H1 (cell line): Measurements from ENCODE around the gene GDAP1L1. TPM values are rescaled to one million over a fixed set of nuclear protein-coding genes. Genes with fewer than 3 reads are reported as not detected.

ENCODE experiments used
- CTCF ChIA-PET: fragments of 300-600 bp; sonication (Branson Sonifier 250); formaldehyde crosslinking; loops from one replicate; lab custom pipeline; 2021; ENCODE audit not compliant: partially characterized antibody; lab: Charles Lee
- POLR2A ChIA-PET: fragments of 300-600 bp; sonication (Branson Sonifier 250); formaldehyde crosslinking; loops from one replicate; lab custom pipeline; 2021; ENCODE audit warnings: inconsistent platforms; ENCODE audit not compliant: partially characterized antibody; lab: Charles Lee
- DNase-seq, 2 experiments: peaks; one replicate each; pipeline versions ENCODE4 v3.0.0 to v3.0.0-alpha.2; 2010 to 2022; ENCODE audit warnings: low spot score in 2 of 2, low read depth in 1 of 2, mixed read lengths in 1 of 2
- FAIRE-seq: peaks from 2 replicates; lab custom pipeline; 2011; peaks lifted over from hg19 to GRCh38; lab: Jason Lieb, UNC
- H2AFZ ChIP-seq: 2 replicates; pipeline ENCODE4 v1.8.1; 2012; ENCODE audit warnings: low read length, inconsistent platforms
- H2AK5ac ChIP-seq: 2 replicates; pipeline ENCODE4 v1.6.1; 2013; ENCODE audit warnings: low read depth, low read length
- H2BK120ac ChIP-seq: replicated peaks from 2 replicates; pipeline ENCODE3; 2013; ENCODE audit warnings: low read depth, low read length, inconsistent platforms
- H2BK12ac ChIP-seq: 2 replicates; pipeline ENCODE4 v1.6.1; 2013; ENCODE audit warnings: low read depth, low read length
- H2BK15ac ChIP-seq: 2 replicates; pipeline ENCODE4 v1.6.1; 2013; ENCODE audit warnings: low read length
- H2BK20ac ChIP-seq: 2 replicates; pipeline ENCODE4 v1.6.1; 2013; ENCODE audit warnings: low read length
- H2BK5ac ChIP-seq: 2 replicates; pipeline ENCODE4 v1.6.1; 2013; ENCODE audit warnings: low read depth, low read length
- H3K14ac ChIP-seq: 2 replicates; pipeline ENCODE4 v1.6.1; 2013; ENCODE audit warnings: inconsistent platforms; ENCODE audit not compliant: insufficient read length
- H3K18ac ChIP-seq: 2 replicates; pipeline ENCODE4 v1.6.1; 2013; ENCODE audit warnings: low read length; ENCODE audit errors: extremely low read depth
- H3K23ac ChIP-seq: 2 replicates; pipeline ENCODE4 v1.6.1; 2013; ENCODE audit warnings: inconsistent platforms; ENCODE audit not compliant: insufficient read length
- H3K23me2 ChIP-seq: 2 replicates; pipeline ENCODE4 v1.6.1; 2013; ENCODE audit warnings: low read depth, low read length
- H3K27ac ChIP-seq: 2 replicates; pipeline ENCODE4 v1.6.1; 2011; ENCODE audit warnings: low read depth, low read length, inconsistent platforms
- H3K27me3 ChIP-seq, 4 experiments: replicated peaks in 1 of 4; 1 replicate in 1 of 4; 2 replicates in 3 of 4; pipeline versions ENCODE4 v1.6.1 to v1.8.1; 2011 to 2013; ENCODE audit warnings: low read length in 3 of 4, mild to moderate bottlenecking in 3 of 4, inconsistent platforms in 2 of 4, mixed read lengths in 2 of 4, moderate library complexity in 1 of 4; ENCODE audit not compliant: control insufficient read depth in 3 of 4, insufficient read depth in 3 of 4; ENCODE audit errors: extremely low read depth in 1 of 4
- H3K36me3 ChIP-seq, 4 experiments: 2 replicates each; pipeline versions ENCODE4 v1.6.1 to v1.8.1; 2011 to 2013; ENCODE audit warnings: mild to moderate bottlenecking in 4 of 4, low read length in 3 of 4, moderate library complexity in 2 of 4, control low read depth in 1 of 4, inconsistent platforms in 1 of 4; ENCODE audit not compliant: insufficient read depth in 4 of 4, control insufficient read depth in 2 of 4
- H3K4ac ChIP-seq: replicated peaks from 2 replicates; pipeline ENCODE3; 2013; ENCODE audit warnings: low read length, low read depth, mixed read lengths, inconsistent platforms; ENCODE audit not compliant: insufficient read length
- H3K4me1 ChIP-seq, 4 experiments: replicated peaks in 1 of 4; 1 replicate in 1 of 4; 2 replicates in 3 of 4; pipeline versions ENCODE4 v1.6.1 to v1.8.1; 2011 to 2013; ENCODE audit warnings: low read length in 3 of 4, inconsistent platforms in 2 of 4, mixed read lengths in 1 of 4; ENCODE audit not compliant: insufficient read depth in 4 of 4, control insufficient read depth in 3 of 4
- H3K4me2 ChIP-seq, 2 experiments: 2 replicates each; pipeline versions ENCODE4 v1.6.1 to v1.8.1; 2011 to 2013; ENCODE audit warnings: low read depth in 2 of 2, low read length in 2 of 2, control low read depth in 1 of 2, inconsistent platforms in 1 of 2, mild to moderate bottlenecking in 1 of 2; ENCODE audit not compliant: insufficient read depth in 1 of 2
- H3K4me3 ChIP-seq, 4 experiments: fragments of 200-600, 300-600 bp in 1 of 4; sonication (generic), shearing (Covaris generic), sonication (Bioruptor Twin) in 1 of 4; 2 replicates each; pipeline versions ENCODE4 v1.5.1 to v1.8.1; 2011 to 2016; ENCODE audit warnings: low read length in 4 of 4, low read depth in 3 of 4, control low read depth in 2 of 4, inconsistent platforms in 2 of 4, mild to moderate bottlenecking in 2 of 4, mixed read lengths in 1 of 4, moderate library complexity in 1 of 4; ENCODE audit not compliant: insufficient read depth in 2 of 4; ENCODE audit errors: extremely low read depth in 1 of 4
- H3K56ac ChIP-seq: replicated peaks from 2 replicates; pipeline ENCODE3; 2013; ENCODE audit warnings: low read depth, mild to moderate bottlenecking, mixed read lengths, low read length, inconsistent platforms; ENCODE audit not compliant: insufficient read length
- H3K79me1 ChIP-seq: 2 replicates; pipeline ENCODE4 v1.6.1; 2013; ENCODE audit warnings: low read depth, low read length, control low read depth
- H3K79me2 ChIP-seq, 2 experiments: 2 replicates each; pipeline versions ENCODE4 v1.6.1 to v1.8.1; 2012 to 2013; ENCODE audit warnings: low read length in 2 of 2, mild to moderate bottlenecking in 2 of 2, inconsistent platforms in 1 of 2; ENCODE audit not compliant: insufficient read depth in 2 of 2, control insufficient read depth in 1 of 2
- H3K9ac ChIP-seq, 4 experiments: replicated peaks in 1 of 4; 1 replicate in 1 of 4; 2 replicates in 3 of 4; pipeline versions ENCODE4 v1.6.1 to v1.8.1; 2011 to 2013; ENCODE audit warnings: low read depth in 3 of 4, low read length in 3 of 4, control low read depth in 2 of 4, mild to moderate bottlenecking in 2 of 4, moderate library complexity in 2 of 4, inconsistent platforms in 1 of 4; ENCODE audit errors: extremely low read depth in 1 of 4
- H3K9me3 ChIP-seq, 2 experiments: 2 replicates each; pipeline versions ENCODE4 v1.6.1 to v1.8.1; 2012 to 2013; ENCODE audit warnings: mild to moderate bottlenecking in 2 of 2, moderate library complexity in 2 of 2, control low read depth in 1 of 2, inconsistent platforms in 1 of 2, low read depth in 1 of 2, low read length in 1 of 2, mixed read lengths in 1 of 2; ENCODE audit not compliant: insufficient read depth in 2 of 2
- H4K20me1 ChIP-seq, 2 experiments: replicated peaks in 1 of 2; 2 replicates each; pipeline versions ENCODE3 to v1.8.1; 2011 to 2013; ENCODE audit warnings: inconsistent platforms in 2 of 2, low read length in 2 of 2, mild to moderate bottlenecking in 1 of 2; ENCODE audit not compliant: insufficient read depth in 2 of 2, control insufficient read depth in 1 of 2
- H4K5ac ChIP-seq: 2 replicates; pipeline ENCODE4 v1.6.1; 2013; ENCODE audit warnings: low read length, low read depth, mixed read lengths, inconsistent platforms; ENCODE audit not compliant: insufficient read length
- H4K8ac ChIP-seq: 2 replicates; pipeline ENCODE4 v1.8.0; 2013; ENCODE audit warnings: mild to moderate bottlenecking, moderate library complexity, low read length, inconsistent platforms; ENCODE audit not compliant: insufficient read depth; ENCODE audit errors: extremely low read depth
- H4K91ac ChIP-seq: replicated peaks from 2 replicates; pipeline ENCODE3; 2013; ENCODE audit warnings: low read length, mixed read lengths, inconsistent platforms; ENCODE audit not compliant: insufficient read length
- CEBPB ChIP-seq: IDR thresholded peaks from 2 replicates; pipeline ENCODE4 v1.6.1; 2012; ENCODE audit warnings: low read depth, low read length
- GABPA ChIP-seq: IDR thresholded peaks from 2 replicates; pipeline ENCODE4 v1.6.1; 2011; ENCODE audit warnings: mild to moderate bottlenecking, low read length, moderate library complexity, borderline replicate concordance; ENCODE audit not compliant: insufficient read depth
- GTF2F1 ChIP-seq: IDR thresholded peaks from 2 replicates; pipeline ENCODE4 v1.6.1; 2012; ENCODE audit warnings: low read depth, low read length, improper control_type of control experiment, borderline replicate concordance
- HDAC2 ChIP-seq, 2 experiments: fragments of 300-600 bp in 1 of 2; sonication (generic) in 1 of 2; IDR thresholded peaks; 2 replicates each; pipeline ENCODE4 v1.6.1; 2011 to 2012; ENCODE audit warnings: low read depth in 2 of 2, low read length in 2 of 2, mild to moderate bottlenecking in 2 of 2, moderate library complexity in 2 of 2, borderline replicate concordance in 1 of 2, inconsistent platforms in 1 of 2
- HDAC6 ChIP-seq: IDR thresholded peaks from one replicate; pipeline ENCODE4 v1.7.1; 2012; ENCODE audit warnings: low read depth, mild to moderate bottlenecking, inconsistent platforms, low read length, moderate library complexity
- JUN ChIP-seq: IDR thresholded peaks from 2 replicates; pipeline ENCODE4 v1.6.1; 2011; ENCODE audit warnings: low read depth, mild to moderate bottlenecking, improper control_type of control experiment, low read length
- KDM1A ChIP-seq: fragments of 200-600, 300-600 bp; sonication (generic); IDR thresholded peaks from 2 replicates; pipeline ENCODE4 v1.7.1; 2016; ENCODE audit warnings: mild to moderate bottlenecking, low read length, borderline replicate concordance
- KDM4A ChIP-seq: IDR thresholded peaks from one replicate; pipeline ENCODE4 v1.7.1; 2012; ENCODE audit warnings: low read depth, mild to moderate bottlenecking, moderate library complexity, low read length, inconsistent platforms; ENCODE audit not compliant: severe bottlenecking
- PHF8 ChIP-seq: fragments of 200-600 bp; sonication (generic); conservative IDR thresholded peaks from 2 replicates; pipeline ENCODE4 v1.7.1; 2012; ENCODE audit warnings: low read depth, mild to moderate bottlenecking, inconsistent platforms, low read length, moderate library complexity
- RFX5 ChIP-seq: IDR thresholded peaks from 2 replicates; pipeline ENCODE4 v1.6.1; 2011; ENCODE audit warnings: low read depth, low read length, improper control_type of control experiment, borderline replicate concordance
- SP2 ChIP-seq: IDR thresholded peaks from 2 replicates; pipeline ENCODE4 v1.6.1; 2012; ENCODE audit warnings: mild to moderate bottlenecking, low read length, inconsistent platforms
- TAF7 ChIP-seq: optimal IDR thresholded peaks from 2 replicates; pipeline ENCODE3; 2011; ENCODE audit warnings: low read depth, mild to moderate bottlenecking, inconsistent platforms, low read length, moderate library complexity, borderline replicate concordance
- TBP ChIP-seq: IDR thresholded peaks from 2 replicates; pipeline ENCODE4 v1.6.1; 2011; ENCODE audit warnings: low read depth, low read length, improper control_type of control experiment
- TCF12 ChIP-seq: IDR thresholded peaks from 2 replicates; pipeline ENCODE4 v1.6.1; 2011; ENCODE audit warnings: low read depth, mild to moderate bottlenecking, low read length
- WGBS, 2 experiments: shearing (Covaris generic) in 1 of 2; methylation state at CpG; one replicate each; pipeline versions ENCODE4 v1.1.6 to v1.1.7; 2013 to 2015; ENCODE audit warnings: low lambda C conversion rate in 2 of 2, mixed read lengths in 2 of 2, inconsistent platforms in 1 of 2, low coverage in 1 of 2, missing lambda C conversion rate in 1 of 2; ENCODE audit not compliant: insufficient replicate concordance in 2 of 2, insufficient coverage in 1 of 2, insufficient read length in 1 of 2; ENCODE audit errors: extremely low coverage in 1 of 2, missing lambda C conversion rate in 1 of 2; 5-methylcytosine and 5-hydroxymethylcytosine counted together
- polyA plus RNA-seq, 7 experiments: library from polyadenylated mRNA; depleted of rRNA in 3 of 7; stranded (reverse) in 5 of 7; unstranded in 2 of 7; fragments of >200 nt in 5 of 7; fragments of 200-250 nt in 2 of 7; gene quantifications; 1 replicate in 5 of 7; 2 replicates in 1 of 7; 4 replicates in 1 of 7; pipeline versions ENCODE4 v1.2.1 to v1.2.3, GENCODE V29; 2011 to 2013; ENCODE audit warnings: missing spikeins in 2 of 7, mixed read lengths in 2 of 7
- total RNA-seq: library from RNA; stranded (reverse); fragmentation: NEBNext Ultra II Directional; extraction: Animal tissue kit (Norgen Biotek cat#: 25700); gene quantifications from 2 replicates; pipeline ENCODE4 v1.2.1, GENCODE V29; 2021

GDAP1L1 gene
- total and polyA plus RNA-seq, 2 of the 8 experiments (the other 6 are each of a cell fraction or from before 2014, with no cell fraction given): 8.5 to 63.1 TPM

GRCh38 chr20:44254073-44254472 lies 7.0 kb downstream of the GDAP1L1 start:
- H4K20me1 ChIP-seq: peaks cover 0 to 3% of the 10 kb centered on the region in 2 experiments
- no peaks in the 10 kb centered on the region for H3K79me1 ChIP-seq
- no peaks in the 10 kb centered on the region for H3K23me2 ChIP-seq
- peak overlapping the region; percentile 97 for H2BK15ac ChIP-seq
- peak overlapping the region in 1 of 4 experiments; percentile 57; a peak in 3 of 7 replicates for H3K9ac ChIP-seq
- H3K27ac ChIP-seq: no peak overlapping the region
- peak overlapping the region; percentile 75; the same call in 1 of the 2 replicates for H2BK12ac ChIP-seq
- H2AK5ac ChIP-seq: peak overlapping the region; percentile 98
- peak overlapping the region; percentile 86; the same call in 1 of the 2 replicates for H2BK20ac ChIP-seq
- TF ChIP-seq TCF12: no peak
- TF ChIP-seq HDAC6: no peak
- no peak for TF ChIP-seq GTF2F1
- no peak for TF ChIP-seq KDM1A
- TF ChIP-seq RFX5: no peak
- no peak for TF ChIP-seq TBP
- no peak for TF ChIP-seq GABPA
- TF ChIP-seq PHF8: no peak
- TF ChIP-seq CEBPB: no peak
- TF ChIP-seq KDM4A: no peak
- no peak for TF ChIP-seq JUN
- no peak for TF ChIP-seq HDAC2 (IDR thresholded peaks at IDR 0.05; ENCODE audit: borderline replicate concordance in 1 of 2, low read depth in 2 of 2, low read length in 2 of 2)
- TF ChIP-seq SP2: no peak
- no peak for TF ChIP-seq TAF7
- no peak overlapping the region for H3K4me3 ChIP-seq
- H3K4ac ChIP-seq: no peak overlapping the region
- no peak overlapping the region for H2BK120ac ChIP-seq
- peaks cover 0 to 7% (median 1%) of the 10 kb centered on the region in 4 experiments; a peak in 4 of 7 replicates for H3K4me1 ChIP-seq
- no peak overlapping the region for H3K14ac ChIP-seq
- no peak overlapping the region; the same call in 1 of the 2 replicates for H3K18ac ChIP-seq
- H4K91ac ChIP-seq: no peak overlapping the region
- H2BK5ac ChIP-seq: peak overlapping the region; percentile 52; the same call in 1 of the 2 replicates
- H3K36me3 ChIP-seq: no peaks in the 10 kb centered on the region
- H3K79me2 ChIP-seq: no peaks in the 10 kb centered on the region
- no peak overlapping the region for H3K23ac ChIP-seq
- H4K8ac ChIP-seq: no peak overlapping the region
- no peaks in the 10 kb centered on the region; a peak in 1 of 7 replicates for H3K27me3 ChIP-seq
- FAIRE-seq: no peak
- H3K4me2 ChIP-seq: no peak overlapping the region
- no peak for DNase-seq
- no peak overlapping the region for H2AFZ ChIP-seq
- no peak overlapping the region for H3K56ac ChIP-seq
- ChIA-PET POLR2A (interaction anchor here (0.9 kb wide), 1 partner anchor 11 kb away, joined by 3 read pairs; no protein-coding TSS in a partner anchor), CTCF (interaction anchor here (0.7 to 3.9 kb wide), 17 partner anchors 10 to 212 kb away, joined by 3 to 31 read pairs (median 4); partner anchors contain the start of gene FITM2)
- H4K5ac ChIP-seq: no peak overlapping the region
- 86% methylated on average over 8 of the region's 8 CpGs; no CpG with 5 or more reads in 1 of the 2 experiments for WGBS, 2 experiments
- no peaks in the 10 kb centered on the region for H3K9me3 ChIP-seq
